Endothelial cell of umbilical vein (primary cell): ENCODE measurements around the gene HLA-DOA.

Source experiments
- CTCF ChIP-seq, 2 donors: IDR thresholded peaks; 1 replicate in 1 of 2; 2 replicates in 1 of 2; pipeline ENCODE4 v1.5.1; 2011; ENCODE audit warnings: low read length in 2 of 2, mild to moderate bottlenecking in 2 of 2, moderate library complexity in 2 of 2, control low read depth in 1 of 2, inconsistent platforms in 1 of 2, low read depth in 1 of 2; ENCODE audit not compliant: insufficient read depth in 1 of 2; ENCODE audit errors: extremely low read depth in 1 of 2
- EZH2 ChIP-seq: IDR thresholded peaks from 2 replicates; pipeline ENCODE4 v1.6.1; 2012; ENCODE audit warnings: borderline replicate concordance, low read depth, mild to moderate bottlenecking, moderate library complexity, low read length, inconsistent platforms; ENCODE audit not compliant: severe bottlenecking
- GATA2 ChIP-seq: IDR thresholded peaks from 2 replicates; pipeline ENCODE4 v1.7.0; 2011; ENCODE audit warnings: low read depth, mild to moderate bottlenecking, moderate library complexity, mixed read lengths, low read length; ENCODE audit not compliant: insufficient read length, insufficient read depth
- MAX ChIP-seq: IDR thresholded peaks from 2 replicates; pipeline ENCODE4 v1.6.1; 2011; ENCODE audit not compliant: insufficient read depth, insufficient read length
- MYC ChIP-seq: IDR thresholded peaks from one replicate; pipeline ENCODE4 v1.6.1; 2011; ENCODE audit warnings: mild to moderate bottlenecking, low read depth, low read length
- POLR2A ChIP-seq: IDR thresholded peaks from 2 replicates; pipeline ENCODE4 v1.6.1; 2012; ENCODE audit warnings: low read depth, mild to moderate bottlenecking, control low read depth, low read length
- POLR2AphosphoS5 ChIP-seq: IDR thresholded peaks from 2 replicates; pipeline ENCODE4 v1.6.1; 2012; ENCODE audit warnings: low read depth, mild to moderate bottlenecking, control low read depth, low read length, moderate library complexity; ENCODE audit not compliant: insufficient read depth

- TF ChIP-seq POLR2A (no peak), CTCF (IDR thresholded peaks at IDR 0.05; ENCODE audit: extremely low read depth in 1 of 2, insufficient read depth in 1 of 2, low read depth in 1 of 2, low read length in 2 of 2) (no peak), MAX (no peak), EZH2 (no peak), MYC (no peak), POLR2AphosphoS5 (no peak), GATA2 (no peak)
Measured at GRCh38 chr6:32989368-32989767, 20.0 kb downstream of the HLA-DOA start.
